OCI-LY7 (cell line): Measurements from ENCODE around the gene KIF5A. TPM values are rescaled to one million over a fixed set of nuclear protein-coding genes. Genes with fewer than 3 reads are reported as not detected.
"Not testable (repeated sequence)": the region's sequence is repeated elsewhere in the genome, so short reads cannot be mapped to it uniquely, and the experiment has no call there.

Experiments used
- BruUV-seq: library from RNA; stranded (reverse); fragments of 400-500 nt; replicated peaks from 2 replicates; lab custom pipeline; 2021; lab: Mats Ljungman, UMichigan
- CTCF ChIA-PET: fragments of 300-600 bp; sonication (Branson Sonifier 250); formaldehyde crosslinking; loops from one replicate; lab custom pipeline; 2022; ENCODE audit warnings: antibody characterized with exemption; ENCODE audit not compliant: unreplicated experiment; lab: Charles Lee
- POLR2A ChIA-PET: fragments of 300-600 bp; sonication (Branson Sonifier 250); formaldehyde crosslinking; loops from one replicate; lab custom pipeline; 2022; ENCODE audit warnings: antibody characterized with exemption; lab: Charles Lee
- DNase-seq: peaks from one replicate; pipeline ENCODE4 v3.0.0-alpha.2; 2015; ENCODE audit warnings: low spot score
- H2AFZ ChIP-seq: fragments of 200-600 bp; sonication (generic), shearing (Covaris generic); 2 replicates; pipeline ENCODE4 v1.6.1; 2014; ENCODE audit warnings: mild to moderate bottlenecking, antibody characterized with exemption, low read length, moderate library complexity
- H3K27ac ChIP-seq: fragments of 200-600 bp; sonication (generic); 2 replicates; pipeline ENCODE4 v1.5.1; 2014; ENCODE audit warnings: mixed run types, low read depth, mild to moderate bottlenecking, moderate library complexity, low read length, inconsistent platforms; ENCODE audit not compliant: poor library complexity, severe bottlenecking
- H3K36me3 ChIP-seq: fragments of 200-600 bp; sonication (generic); 2 replicates; pipeline ENCODE4 v1.6.1; 2014; ENCODE audit warnings: mild to moderate bottlenecking, antibody characterized with exemption, low read length, moderate library complexity, mixed read lengths; ENCODE audit not compliant: insufficient read depth
- H3K4me1 ChIP-seq: fragments of 200-600 bp; sonication (generic); 2 replicates; pipeline ENCODE4 v1.5.1; 2014; ENCODE audit warnings: mild to moderate bottlenecking, low read length; ENCODE audit not compliant: insufficient read depth, poor library complexity, severe bottlenecking
- H3K4me2 ChIP-seq: fragments of 200-600 bp; sonication (generic); 2 replicates; pipeline ENCODE4 v1.6.1; 2014; ENCODE audit warnings: mild to moderate bottlenecking, low read length
- H3K4me3 ChIP-seq: fragments of 200-600 bp; sonication (generic); 2 replicates; pipeline ENCODE4 v1.5.1; 2014; ENCODE audit warnings: mild to moderate bottlenecking, low read depth, low read length; ENCODE audit not compliant: poor library complexity, severe bottlenecking
- H3K79me2 ChIP-seq: fragments of 200-600 bp; sonication (generic); 2 replicates; pipeline ENCODE4 v1.6.1; 2016; ENCODE audit warnings: low read depth, mild to moderate bottlenecking, low read length, moderate library complexity, mixed read lengths; ENCODE audit not compliant: insufficient read depth
- H3K9me2 ChIP-seq: fragments of 200-600 bp; sonication (generic); 2 replicates; pipeline ENCODE4 v1.6.1; 2016; ENCODE audit warnings: mild to moderate bottlenecking, low read length, mixed read lengths; ENCODE audit not compliant: insufficient read depth
- H3K9me3 ChIP-seq: fragments of 200-600 bp; sonication (generic); 2 replicates; pipeline ENCODE4 v1.6.1; 2014; ENCODE audit warnings: mild to moderate bottlenecking, mixed run types, low read length, mixed read lengths
- H4K20me1 ChIP-seq: fragments of 200-600 bp; sonication (generic); 2 replicates; pipeline ENCODE4 v1.6.1; 2014; ENCODE audit warnings: mild to moderate bottlenecking, antibody characterized with exemption, low read length, moderate library complexity, mixed read lengths; ENCODE audit not compliant: insufficient read depth
- EZH2phosphoT487 ChIP-seq: fragments of 200-600 bp; sonication (generic); IDR thresholded peaks from 2 replicates; pipeline ENCODE4 v1.6.1; 2018; ENCODE audit warnings: low read depth, borderline replicate concordance, mild to moderate bottlenecking, mixed run types, antibody characterized with exemption, low read length, moderate library complexity, mixed read lengths
- intact Hi-C: fragments of 100-400 bp; cut with micrococcal nuclease; formaldehyde crosslinking; loops from one replicate; pipeline ENCODE4 v1.10.0; 2022; ENCODE audit not compliant: unreplicated experiment
- total RNA-seq, 2 experiments: library from RNA; depleted of rRNA in 1 of 2; stranded (reverse); fragments of >200 nt in 1 of 2; shearing (Covaris generic) in 1 of 2; gene quantifications; 2 replicates each; pipeline ENCODE4 v1.2.3, GENCODE V29; 2014 to 2022
- TF ChIP-seq, protein P1 (sequence below): fragments of 200-600 bp; sonication (generic); conservative IDR thresholded peaks from 2 replicates; pipeline ENCODE4 v1.5.1; 2014; ENCODE audit warnings: mild to moderate bottlenecking, antibody characterized with exemption, low read length, moderate library complexity, mixed read lengths

KIF5A gene
- total RNA-seq, 2 experiments from 2014 or later, result 0.09 to 1.6 TPM

DNA sequence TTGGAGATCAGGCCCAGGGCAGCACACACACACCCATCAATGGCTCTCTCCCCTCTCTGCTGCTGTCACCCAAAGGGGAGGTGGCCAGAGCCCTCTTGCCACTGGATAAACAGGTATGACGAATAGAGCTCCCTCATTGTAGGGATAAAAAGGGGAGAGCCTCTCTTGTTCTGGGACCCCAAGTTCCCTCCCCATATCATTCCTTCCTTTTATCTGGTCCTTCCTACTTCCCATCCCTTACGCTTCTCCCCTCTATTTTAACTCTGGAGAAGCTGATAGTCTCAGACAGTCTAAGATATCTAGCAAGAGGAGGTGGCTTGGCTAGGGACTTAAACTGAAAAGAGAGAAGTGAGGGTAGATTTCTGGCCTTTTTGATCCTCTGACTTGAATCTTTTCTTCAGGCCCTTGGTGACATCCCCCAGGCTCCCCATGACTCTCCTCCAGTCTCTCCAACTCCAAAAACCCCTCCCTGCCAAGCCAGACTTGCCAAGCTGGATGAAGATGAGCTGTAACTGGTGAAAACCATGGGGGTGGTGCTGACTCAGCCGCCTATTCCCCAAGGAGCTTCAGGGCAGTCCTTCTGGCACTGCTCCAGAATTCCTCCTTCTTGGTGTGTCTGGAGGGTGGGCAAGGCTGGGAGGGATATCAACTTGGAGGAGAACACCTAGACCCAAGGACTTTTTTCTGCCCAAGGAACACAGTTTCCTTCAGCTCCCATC is 66.7 kb downstream of the KIF5A start:
- Histone ChIP-seq H3K9me2 (no peaks in the 10 kb centered on the region), H2AFZ (no peak overlapping the region), H3K79me2 (no peaks in the 10 kb centered on the region), H3K4me2 (no peak overlapping the region), H3K9me3 (no peaks in the 10 kb centered on the region), H3K4me1 (peaks cover 15% of the 10 kb centered on the region), H3K27ac (no peak overlapping the region), H4K20me1 (no peaks in the 10 kb centered on the region), H3K36me3 (no peaks in the 10 kb centered on the region), H3K4me3 (no peak overlapping the region)
- intact Hi-C loops, result no loop called here
- no TSS peak for BruUV-seq
- CTCF ChIA-PET, result no interaction called here
- TF ChIP-seq, protein P1, sequence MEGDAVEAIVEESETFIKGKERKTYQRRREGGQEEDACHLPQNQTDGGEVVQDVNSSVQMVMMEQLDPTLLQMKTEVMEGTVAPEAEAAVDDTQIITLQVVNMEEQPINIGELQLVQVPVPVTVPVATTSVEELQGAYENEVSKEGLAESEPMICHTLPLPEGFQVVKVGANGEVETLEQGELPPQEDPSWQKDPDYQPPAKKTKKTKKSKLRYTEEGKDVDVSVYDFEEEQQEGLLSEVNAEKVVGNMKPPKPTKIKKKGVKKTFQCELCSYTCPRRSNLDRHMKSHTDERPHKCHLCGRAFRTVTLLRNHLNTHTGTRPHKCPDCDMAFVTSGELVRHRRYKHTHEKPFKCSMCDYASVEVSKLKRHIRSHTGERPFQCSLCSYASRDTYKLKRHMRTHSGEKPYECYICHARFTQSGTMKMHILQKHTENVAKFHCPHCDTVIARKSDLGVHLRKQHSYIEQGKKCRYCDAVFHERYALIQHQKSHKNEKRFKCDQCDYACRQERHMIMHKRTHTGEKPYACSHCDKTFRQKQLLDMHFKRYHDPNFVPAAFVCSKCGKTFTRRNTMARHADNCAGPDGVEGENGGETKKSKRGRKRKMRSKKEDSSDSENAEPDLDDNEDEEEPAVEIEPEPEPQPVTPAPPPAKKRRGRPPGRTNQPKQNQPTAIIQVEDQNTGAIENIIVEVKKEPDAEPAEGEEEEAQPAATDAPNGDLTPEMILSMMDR, result no peak
- no peak for TF ChIP-seq EZH2phosphoT487
- POLR2A ChIA-PET, result interaction anchor here (0.7 to 0.8 kb wide), 2 partner anchors 8 to 19 kb away, joined by 3 to 4 read pairs; no protein-coding TSS in a partner anchor
- no peak for DNase-seq

DNA sequence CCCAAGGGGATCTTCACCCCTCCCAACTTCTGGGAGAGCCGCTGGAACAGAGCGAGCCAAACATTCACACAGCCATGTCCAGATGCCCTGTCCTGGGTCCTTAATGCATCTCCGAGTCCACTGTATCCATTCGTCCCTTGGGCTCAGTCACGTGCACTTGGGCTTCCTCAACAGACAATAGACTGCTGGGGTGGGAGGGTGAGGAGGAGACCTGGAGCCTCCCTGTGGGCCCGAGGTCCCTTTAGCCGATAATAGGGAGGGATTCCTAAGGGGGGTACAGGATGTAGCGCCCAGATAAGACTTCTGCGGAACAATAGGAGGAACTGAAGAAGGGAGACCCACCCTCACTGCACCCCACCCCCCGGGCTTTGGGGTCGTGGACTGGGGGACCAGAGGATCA is 68.1 kb downstream of the KIF5A start:
- DNase-seq, result no peak
- POLR2A ChIA-PET, result no interaction called here
- H3K9me2 ChIP-seq, result no peaks in the 10 kb centered on the region
- intact Hi-C loops, result no loop called here
- H3K36me3 ChIP-seq, result no peaks in the 10 kb centered on the region
- no peaks in the 10 kb centered on the region for H3K79me2 ChIP-seq
- no peak overlapping the region for H2AFZ ChIP-seq
- H3K4me3 ChIP-seq, result no peak overlapping the region
- CTCF ChIA-PET, result no interaction called here
- peaks cover 15% of the 10 kb centered on the region for H3K4me1 ChIP-seq
- H4K20me1 ChIP-seq, result no peaks in the 10 kb centered on the region
- H3K9me3 ChIP-seq, result no peaks in the 10 kb centered on the region
- TF ChIP-seq, protein P1, result no peak
- no peak for TF ChIP-seq EZH2phosphoT487
- H3K4me2 ChIP-seq, result no peak overlapping the region
- H3K27ac ChIP-seq, result no peak overlapping the region
- no TSS peak for BruUV-seq

DNA sequence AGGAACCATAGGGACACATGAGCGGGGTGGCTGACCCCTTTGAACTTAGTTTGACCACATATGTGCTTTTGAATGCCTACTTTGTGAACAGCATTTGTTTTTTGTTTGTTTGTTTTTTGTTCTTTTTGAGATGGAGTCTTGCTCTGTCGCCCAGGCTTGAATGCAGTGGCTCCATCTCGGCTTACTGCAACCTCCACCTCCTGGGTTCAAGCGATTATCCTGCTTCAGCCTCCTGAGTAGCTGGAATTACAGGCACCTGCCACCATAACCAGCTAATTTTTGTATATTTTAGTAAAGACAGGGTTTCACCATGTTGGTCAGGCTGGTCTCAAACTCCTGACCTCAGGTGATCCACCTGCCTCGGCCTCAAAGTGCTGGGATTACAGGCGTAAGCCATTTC is 68.6 kb downstream of the KIF5A start:
- H3K4me2 ChIP-seq, H3K27ac ChIP-seq, DNase-seq, H2AFZ ChIP-seq, H3K36me3 ChIP-seq, H4K20me1 ChIP-seq, intact Hi-C loops, H3K9me3 ChIP-seq, H3K79me2 ChIP-seq, BruUV-seq, POLR2A ChIA-PET, H3K4me3 ChIP-seq, H3K9me2 ChIP-seq, CTCF ChIA-PET: not testable (repeated sequence)
- H3K4me1 ChIP-seq, result peaks cover 15% of the 10 kb centered on the region
